ENCODE results near the gene HIF1A. TPM values are rescaled to one million over a fixed set of nuclear protein-coding genes. Genes with fewer than 3 reads are reported as not detected.
"Not testable (repeated sequence)": the region's sequence is repeated elsewhere in the genome, so short reads cannot be mapped to it uniquely, and the experiment has no call there.

HIF1A gene
- total and polyA plus RNA-seq, 9 donors = 51.8 to 86.7 (median 59.1) TPM

GRCh38 chr14:61742371-61742770 is 47.1 kb downstream of the HIF1A start:
- Histone ChIP-seq H3K27me3 (ENCODE audit: control insufficient read depth, insufficient read depth, low read length) (no peaks in the 10 kb centered on the region), H3K9me3 (replicated peaks; ENCODE audit: control insufficient read depth, low read depth, low read length) (no peaks in the 10 kb centered on the region), H3K4me3 (ENCODE audit: low read length) (no peak overlapping the region), H3K27ac (ENCODE audit: low read length) (no peak overlapping the region), H3K4me1 (ENCODE audit: control insufficient read depth, insufficient read depth, low read length) (no peaks in the 10 kb centered on the region), H3K36me3 (ENCODE audit: control insufficient read depth, insufficient read depth, low read length) (peaks cover 27% of the 10 kb centered on the region)
- no peak for DNase-seq
- WGBS (ENCODE audit: insufficient coverage) = 93% methylated on average over 5 of the region's 6 CpGs

- H3K27ac ChIP-seq (ENCODE audit: low read length) = no peak overlapping the region
- H3K36me3 ChIP-seq (ENCODE audit: control insufficient read depth, insufficient read depth, low read length) = peaks cover 17% of the 10 kb centered on the region
- no peaks in the 10 kb centered on the region for H3K27me3 ChIP-seq (ENCODE audit: control insufficient read depth, insufficient read depth, low read length)
- no peak for DNase-seq
- WGBS (ENCODE audit: insufficient coverage) = no CpG with 5 or more reads among the region's 5 CpGs
- no peak overlapping the region for H3K4me3 ChIP-seq (ENCODE audit: low read length)
- H3K9me3 ChIP-seq (replicated peaks; ENCODE audit: control insufficient read depth, low read depth, low read length) = no peaks in the 10 kb centered on the region
- no peaks in the 10 kb centered on the region for H3K4me1 ChIP-seq (ENCODE audit: control insufficient read depth, insufficient read depth, low read length)
Measured at GRCh38 chr14:61744238-61744637, 48.9 kb downstream of the HIF1A start.

GRCh38 chr14:61746346-61746745 is 51.0 kb downstream of the HIF1A start:
- not testable (repeated sequence) for H3K27me3 ChIP-seq (ENCODE audit: control insufficient read depth, insufficient read depth, low read length); H3K27ac ChIP-seq (ENCODE audit: low read length); H3K4me3 ChIP-seq (ENCODE audit: low read length); H3K9me3 ChIP-seq (replicated peaks; ENCODE audit: control insufficient read depth, low read depth, low read length); DNase-seq; H3K4me1 ChIP-seq (ENCODE audit: control insufficient read depth, insufficient read depth, low read length)
- H3K36me3 ChIP-seq (ENCODE audit: control insufficient read depth, insufficient read depth, low read length) = peaks cover 13% of the 10 kb centered on the region
- WGBS (ENCODE audit: insufficient coverage) = 100% methylated on average over 1 of the region's 3 CpGs

GRCh38 chr14:61746881-61747280 is 51.6 kb downstream of the HIF1A start:
- Histone ChIP-seq H3K27me3 (ENCODE audit: control insufficient read depth, insufficient read depth, low read length) (no peaks in the 10 kb centered on the region), H3K9me3 (replicated peaks; ENCODE audit: control insufficient read depth, low read depth, low read length) (no peaks in the 10 kb centered on the region), H3K27ac (ENCODE audit: low read length) (no peak overlapping the region), H3K4me3 (ENCODE audit: low read length) (no peak overlapping the region), H3K4me1 (ENCODE audit: control insufficient read depth, insufficient read depth, low read length) (peaks cover 2% of the 10 kb centered on the region), H3K36me3 (ENCODE audit: control insufficient read depth, insufficient read depth, low read length) (peaks cover 11% of the 10 kb centered on the region)
- DNase-seq = no peak

GRCh38 chr14:61747342-61747741 is 52.0 kb downstream of the HIF1A start:
- no CpG with 5 or more reads among the region's 3 CpGs for WGBS (ENCODE audit: insufficient coverage)

GRCh38 chr14:61749264-61749663 is 54.0 kb downstream of the HIF1A start:
- H3K27ac ChIP-seq (ENCODE audit: low read length) = no peak overlapping the region
- peaks cover 2% of the 10 kb centered on the region for H3K4me1 ChIP-seq (ENCODE audit: control insufficient read depth, insufficient read depth, low read length)
- H3K27me3 ChIP-seq (ENCODE audit: control insufficient read depth, insufficient read depth, low read length) = no peaks in the 10 kb centered on the region
- H3K9me3 ChIP-seq (replicated peaks; ENCODE audit: control insufficient read depth, low read depth, low read length) = no peaks in the 10 kb centered on the region
- DNase-seq = no peak
- no peak overlapping the region for H3K4me3 ChIP-seq (ENCODE audit: low read length)
- H3K36me3 ChIP-seq (ENCODE audit: control insufficient read depth, insufficient read depth, low read length) = peaks cover 8% of the 10 kb centered on the region
- WGBS (ENCODE audit: insufficient coverage) = 100% methylated on average over 1 of the region's 3 CpGs

More at GRCh38 chr14:61747342-61747741, 52.0 kb downstream of the HIF1A start:
- H3K9me3 ChIP-seq (replicated peaks; ENCODE audit: control insufficient read depth, low read depth, low read length) = no peaks in the 10 kb centered on the region
- DNase-seq = no peak
- H3K4me3 ChIP-seq (ENCODE audit: low read length) = no peak overlapping the region
- H3K27ac ChIP-seq (ENCODE audit: low read length) = no peak overlapping the region
- H3K36me3 ChIP-seq (ENCODE audit: control insufficient read depth, insufficient read depth, low read length) = peaks cover 9% of the 10 kb centered on the region
- H3K4me1 ChIP-seq (ENCODE audit: control insufficient read depth, insufficient read depth, low read length) = peaks cover 2% of the 10 kb centered on the region
- H3K27me3 ChIP-seq (ENCODE audit: control insufficient read depth, insufficient read depth, low read length) = no peaks in the 10 kb centered on the region

- H3K27ac ChIP-seq (ENCODE audit: low read length) = no peak overlapping the region
- H3K4me1 ChIP-seq (ENCODE audit: control insufficient read depth, insufficient read depth, low read length) = peaks cover 2% of the 10 kb centered on the region
- WGBS (ENCODE audit: insufficient coverage) = 61% methylated on average over 2 of the region's 3 CpGs
Measured at GRCh38 chr14:61749867-61750266, 54.6 kb downstream of the HIF1A start.

GRCh38 chr14:61750708-61751474 is 55.6 kb downstream of the HIF1A start:
- peaks cover 2% of the 10 kb centered on the region for H3K4me1 ChIP-seq (ENCODE audit: control insufficient read depth, insufficient read depth, low read length)

More at GRCh38 chr14:61749867-61750266, 54.6 kb downstream of the HIF1A start:
- no peak for DNase-seq
- Histone ChIP-seq H3K4me3 (ENCODE audit: low read length) (no peak overlapping the region), H3K27me3 (ENCODE audit: control insufficient read depth, insufficient read depth, low read length) (no peaks in the 10 kb centered on the region), H3K9me3 (replicated peaks; ENCODE audit: control insufficient read depth, low read depth, low read length) (no peaks in the 10 kb centered on the region), H3K36me3 (ENCODE audit: control insufficient read depth, insufficient read depth, low read length) (peaks cover 8% of the 10 kb centered on the region)

GRCh38 chr14:61751475-61751989 is 56.2 kb downstream of the HIF1A start:
- peaks cover 2% of the 10 kb centered on the region for H3K4me1 ChIP-seq (ENCODE audit: control insufficient read depth, insufficient read depth, low read length)
- H3K27ac ChIP-seq (ENCODE audit: low read length) = no peak overlapping the region
- H3K9me3 ChIP-seq (replicated peaks; ENCODE audit: control insufficient read depth, low read depth, low read length) = no peaks in the 10 kb centered on the region
- H3K36me3 ChIP-seq (ENCODE audit: control insufficient read depth, insufficient read depth, low read length) = peaks cover 2% of the 10 kb centered on the region
- WGBS (ENCODE audit: insufficient coverage) = no CpG with 5 or more reads among the region's 8 CpGs
- no peak for DNase-seq
- no peaks in the 10 kb centered on the region for H3K27me3 ChIP-seq (ENCODE audit: control insufficient read depth, insufficient read depth, low read length)
- peak overlapping the region; percentile 33 for H3K4me3 ChIP-seq (ENCODE audit: low read length)

More at GRCh38 chr14:61750708-61751474, 55.6 kb downstream of the HIF1A start:
- Histone ChIP-seq H3K9me3 (replicated peaks; ENCODE audit: control insufficient read depth, low read depth, low read length) (no peaks in the 10 kb centered on the region), H3K36me3 (ENCODE audit: control insufficient read depth, insufficient read depth, low read length) (peaks cover 2% of the 10 kb centered on the region), H3K4me3 (ENCODE audit: low read length) (peak overlapping the region; percentile 33), H3K27me3 (ENCODE audit: control insufficient read depth, insufficient read depth, low read length) (no peaks in the 10 kb centered on the region), H3K27ac (ENCODE audit: low read length) (peak overlapping the region; percentile 26)
- peak; percentile 89 for DNase-seq
- WGBS (ENCODE audit: insufficient coverage) = 7% methylated on average over 49 of the region's 54 CpGs

GRCh38 chr14:61752626-61753025 is 57.3 kb downstream of the HIF1A start:
- H3K9me3 ChIP-seq (replicated peaks; ENCODE audit: control insufficient read depth, low read depth, low read length) = no peaks in the 10 kb centered on the region
- H3K4me3 ChIP-seq (ENCODE audit: low read length) = no peak overlapping the region
- DNase-seq = no peak
- no peak overlapping the region for H3K27ac ChIP-seq (ENCODE audit: low read length)
- H3K4me1 ChIP-seq (ENCODE audit: control insufficient read depth, insufficient read depth, low read length) = peaks cover 2% of the 10 kb centered on the region
- no peaks in the 10 kb centered on the region for H3K36me3 ChIP-seq (ENCODE audit: control insufficient read depth, insufficient read depth, low read length)
- 83% methylated on average over 2 of the region's 4 CpGs for WGBS (ENCODE audit: insufficient coverage)
- no peaks in the 10 kb centered on the region for H3K27me3 ChIP-seq (ENCODE audit: control insufficient read depth, insufficient read depth, low read length)

Data from muscle of leg (tissue), 11 donors.